Ascending aorta (tissue), 2 donors: ENCODE measurements around the gene NFYA. TPM values are rescaled to one million over a fixed set of nuclear protein-coding genes. Genes with fewer than 3 reads are reported as not detected.
A peak's percentile ranks its signal among the peaks of the same experiment; 100 is the strongest.

Experiments
- DNase-seq, 2 donors: peaks; one replicate each; pipeline ENCODE4 v3.0.0-alpha.2; 2019; ENCODE audit warnings: low spot score in 2 of 2
- H3K27ac ChIP-seq, 2 donors: fragments of 200-600 bp; sonication (generic); one replicate each; pipeline ENCODE4 v1.5.1; 2016 to 2017; ENCODE audit warnings: mild to moderate bottlenecking in 1 of 2
- H3K27me3 ChIP-seq: fragments of 200-600 bp; sonication (generic); one replicate; pipeline ENCODE4 v1.5.1; 2017
- H3K36me3 ChIP-seq, 2 donors: fragments of 200-600 bp; sonication (generic); one replicate each; pipeline ENCODE4 v1.5.1; 2016
- H3K4me1 ChIP-seq, 2 donors: fragments of 200-600 bp; sonication (generic); one replicate each; pipeline ENCODE4 v1.5.1; 2016 to 2017; ENCODE audit warnings: mild to moderate bottlenecking in 1 of 2
- H3K4me3 ChIP-seq, 2 donors: fragments of 200-600 bp; sonication (generic); one replicate each; pipeline ENCODE4 v1.5.1; 2016 to 2017; ENCODE audit warnings: mild to moderate bottlenecking in 1 of 2
- H3K9me3 ChIP-seq, 2 donors: fragments of 200-600 bp; sonication (generic); one replicate each; pipeline ENCODE4 v1.5.1; 2016
- CTCF ChIP-seq, 3 experiments: fragments of 200-600 bp in 2 of 3; fragments of 450-650 bp in 1 of 3; sonication (generic) in 2 of 3; IDR thresholded peaks; one replicate each; pipeline ENCODE4 v1.5.1; 2016 to 2019; ENCODE audit warnings: antibody characterized with exemption in 3 of 3, mild to moderate bottlenecking in 1 of 3, moderate library complexity in 1 of 3
- intact Hi-C: fragments of 100-400 bp; cut with DNase I; formaldehyde crosslinking; loops from one replicate; pipeline ENCODE4 v1.15.1; 2023
- total RNA-seq: library from RNA; depleted of rRNA; stranded (reverse); fragments of >200 nt; gene quantifications from one replicate; pipeline ENCODE4 v1.1.0, GENCODE V29; 2016

Gene NFYA
- total RNA-seq, 1 donor from 2014 or later, result 10.4 TPM

- Histone ChIP-seq H3K36me3 (peaks cover 3 to 6% of the 10 kb centered on the region in 2 donors), H3K4me3 (peak overlapping the region; percentile 80 to 86), H3K27me3 (no peaks in the 10 kb centered on the region), H3K9me3 (no peaks in the 10 kb centered on the region), H3K27ac (peak overlapping the region; percentile 98 to 100), H3K4me1 (peaks cover 10 to 27% of the 10 kb centered on the region in 2 donors)
- no peak for DNase-seq
- no peak for TF ChIP-seq CTCF (IDR thresholded peaks at IDR 0.05)
- intact Hi-C loops, result loop anchor here (2.0 to 10.0 kb wide), 9 partner anchors 177 to 1959 kb away; partner anchors contain the start of genes CCND3, SAYSD1, TFEB and TOMM6
Observed at GRCh38 chr6:41073968-41074691, 1.4 kb downstream of the NFYA start.

DNA sequence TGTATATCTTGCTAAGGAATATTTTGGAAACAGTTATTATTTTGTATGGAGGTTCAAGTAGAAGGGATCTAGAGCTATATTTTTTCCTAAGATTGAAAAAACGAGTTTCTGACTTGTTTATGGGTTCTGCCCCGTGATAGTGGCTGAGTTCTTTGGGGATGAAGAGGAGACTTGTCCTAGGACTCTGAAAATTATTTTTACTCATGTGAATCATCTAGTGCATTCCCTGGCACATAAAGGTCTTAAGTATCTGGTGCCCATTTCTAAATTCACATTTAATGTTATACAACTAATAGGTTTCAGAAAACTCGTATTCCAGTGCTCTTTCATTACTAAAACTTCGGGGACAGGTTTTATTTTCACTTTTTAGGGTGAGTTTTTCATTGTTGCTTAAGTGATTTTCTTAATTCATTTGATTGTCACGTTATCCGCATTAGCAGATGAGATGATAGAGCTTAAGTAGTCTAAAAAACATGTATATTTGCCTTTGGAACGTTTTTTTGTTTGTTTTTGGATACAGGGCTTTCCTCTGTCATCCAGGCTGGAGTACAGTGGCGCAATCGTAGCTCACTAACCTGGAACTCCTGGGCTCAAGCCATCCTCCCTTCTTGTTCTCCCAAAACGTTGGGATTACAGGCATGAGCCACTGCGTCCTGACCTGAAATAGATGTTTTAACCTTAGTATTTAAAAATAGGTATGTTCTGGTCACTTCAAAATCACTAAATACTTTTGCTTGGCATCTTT, 2.1 kb downstream of the NFYA start:
- peaks cover 10 to 27% of the 10 kb centered on the region in 2 donors for H3K4me1 ChIP-seq
- H3K4me3 ChIP-seq, result peak overlapping the region; percentile 80 to 86
- DNase-seq, result no peak
- peaks cover 8 to 9% of the 10 kb centered on the region in 2 donors for H3K36me3 ChIP-seq
- TF ChIP-seq CTCF (IDR thresholded peaks at IDR 0.05), result no peak
- no peaks in the 10 kb centered on the region for H3K27me3 ChIP-seq
- intact Hi-C loops, result loop anchor here (5.0 to 10.0 kb wide), 7 partner anchors 178 to 1960 kb away; partner anchors contain the start of genes SAYSD1, TFEB and UBR2
- H3K27ac ChIP-seq, result peak overlapping the region; percentile 98 to 100
- H3K9me3 ChIP-seq, result no peaks in the 10 kb centered on the region

DNA sequence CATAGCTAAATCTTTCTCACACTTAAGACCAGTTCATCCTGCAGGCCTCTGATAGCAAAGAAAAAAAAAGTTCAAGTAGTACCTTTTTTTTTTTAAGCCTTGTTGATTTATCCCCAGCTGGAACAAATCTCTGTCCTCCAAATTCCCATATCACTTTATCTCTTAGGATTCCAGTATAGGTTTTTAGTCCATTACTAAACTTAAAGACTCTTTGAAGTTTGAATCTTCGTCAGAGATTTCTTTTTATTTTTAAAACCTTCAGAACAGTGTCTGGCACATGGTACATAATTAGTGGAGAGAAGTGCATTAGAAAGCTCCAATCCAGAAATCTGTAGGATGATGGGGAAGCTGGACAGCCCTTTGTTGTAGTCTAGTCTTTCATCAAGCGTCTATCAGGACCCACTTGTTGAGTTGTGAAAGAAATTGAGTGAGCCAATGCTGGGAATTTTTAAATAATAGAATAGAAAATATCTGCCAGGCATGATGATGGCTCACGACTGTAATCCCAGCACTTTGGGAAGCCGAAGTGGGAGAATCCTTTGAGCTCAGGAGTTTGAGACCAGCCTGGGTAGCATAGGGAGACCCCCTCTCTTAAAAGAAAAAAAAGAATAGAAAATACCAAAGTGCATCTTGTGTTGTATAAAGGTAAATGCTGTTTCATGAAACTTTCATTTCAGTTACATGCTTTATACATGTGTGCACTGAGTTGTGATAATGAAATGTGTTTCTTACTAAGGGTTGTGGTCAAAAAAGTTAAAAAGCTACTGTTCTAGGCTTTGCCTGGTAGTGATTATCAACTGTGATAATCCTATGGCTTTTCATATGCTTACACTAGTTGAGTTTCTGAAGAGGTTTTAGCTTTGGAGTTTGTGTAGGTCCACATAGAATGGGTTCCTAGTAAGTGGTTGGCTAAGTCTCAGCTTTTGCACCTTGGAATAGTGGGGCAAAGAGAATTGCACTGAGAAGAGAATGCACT, 3.2 kb downstream of the NFYA start:
- Histone ChIP-seq H3K9me3 (no peaks in the 10 kb centered on the region), H3K36me3 (peaks cover 17 to 19% of the 10 kb centered on the region in 2 donors), H3K4me3 (peak overlapping the region in 1 of 2 donors; percentile 86), H3K27ac (peak overlapping the region; percentile 98 to 100), H3K27me3 (no peaks in the 10 kb centered on the region), H3K4me1 (peaks cover 7 to 24% of the 10 kb centered on the region in 2 donors)
- no peak for TF ChIP-seq CTCF (IDR thresholded peaks at IDR 0.05)
- intact Hi-C loops, result loop anchor here (10.0 kb wide), 5 partner anchors 349 to 1961 kb away; partner anchors contain the start of genes SAYSD1, TFEB and UBR2
- DNase-seq, result no peak

- H3K4me1 ChIP-seq, result peaks cover 7 to 20% of the 10 kb centered on the region in 2 donors
- no peak for DNase-seq
- peaks cover 24 to 30% of the 10 kb centered on the region in 2 donors for H3K36me3 ChIP-seq
- H3K27ac ChIP-seq, result no peak overlapping the region
- no peaks in the 10 kb centered on the region for H3K27me3 ChIP-seq
- H3K4me3 ChIP-seq, result no peak overlapping the region
- intact Hi-C loops, result loop anchor here (10.0 kb wide), 5 partner anchors 347 to 1963 kb away; partner anchors contain the start of genes SAYSD1, TFEB and UBR2
- H3K9me3 ChIP-seq, result no peaks in the 10 kb centered on the region
- no peak for TF ChIP-seq CTCF (IDR thresholded peaks at IDR 0.05)
Observed at GRCh38 chr6:41077536-41077935, 4.8 kb downstream of the NFYA start.

DNA sequence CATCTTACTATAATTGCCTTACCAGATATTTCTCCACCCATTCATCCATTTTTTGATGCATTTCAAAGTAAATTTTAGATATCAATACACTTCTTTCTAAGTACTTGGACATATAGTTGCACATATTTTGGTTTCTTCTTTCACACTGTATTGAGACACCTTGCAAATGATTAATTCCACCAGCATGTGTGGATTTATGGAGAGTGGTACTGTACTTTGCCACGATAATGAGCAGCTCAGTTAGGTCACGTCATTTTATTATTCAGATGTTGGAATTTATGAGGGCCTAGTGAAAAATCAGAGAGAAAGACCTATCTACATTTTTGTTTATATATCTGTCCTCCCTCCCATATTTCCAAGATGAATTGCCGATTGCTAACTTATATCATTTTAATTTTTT, 5.3 kb downstream of the NFYA start:
- peaks cover 24 to 36% of the 10 kb centered on the region in 2 donors for H3K36me3 ChIP-seq
- H3K9me3 ChIP-seq, result no peaks in the 10 kb centered on the region
- no peak for TF ChIP-seq CTCF (IDR thresholded peaks at IDR 0.05)
- intact Hi-C loops, result loop anchor here (10.0 kb wide), 5 partner anchors 347 to 1963 kb away; partner anchors contain the start of genes SAYSD1, TFEB and UBR2
- peaks cover 7 to 20% of the 10 kb centered on the region in 2 donors for H3K4me1 ChIP-seq
- no peak overlapping the region for H3K4me3 ChIP-seq
- no peak for DNase-seq
- H3K27ac ChIP-seq, result no peak overlapping the region
- no peaks in the 10 kb centered on the region for H3K27me3 ChIP-seq
